ENCODE data around the gene ZNF672.
"Not testable (repeated sequence)": the region's sequence is repeated elsewhere in the genome, so short reads cannot be mapped to it uniquely, and the experiment has no call there.

ZNF672 gene

DNA sequence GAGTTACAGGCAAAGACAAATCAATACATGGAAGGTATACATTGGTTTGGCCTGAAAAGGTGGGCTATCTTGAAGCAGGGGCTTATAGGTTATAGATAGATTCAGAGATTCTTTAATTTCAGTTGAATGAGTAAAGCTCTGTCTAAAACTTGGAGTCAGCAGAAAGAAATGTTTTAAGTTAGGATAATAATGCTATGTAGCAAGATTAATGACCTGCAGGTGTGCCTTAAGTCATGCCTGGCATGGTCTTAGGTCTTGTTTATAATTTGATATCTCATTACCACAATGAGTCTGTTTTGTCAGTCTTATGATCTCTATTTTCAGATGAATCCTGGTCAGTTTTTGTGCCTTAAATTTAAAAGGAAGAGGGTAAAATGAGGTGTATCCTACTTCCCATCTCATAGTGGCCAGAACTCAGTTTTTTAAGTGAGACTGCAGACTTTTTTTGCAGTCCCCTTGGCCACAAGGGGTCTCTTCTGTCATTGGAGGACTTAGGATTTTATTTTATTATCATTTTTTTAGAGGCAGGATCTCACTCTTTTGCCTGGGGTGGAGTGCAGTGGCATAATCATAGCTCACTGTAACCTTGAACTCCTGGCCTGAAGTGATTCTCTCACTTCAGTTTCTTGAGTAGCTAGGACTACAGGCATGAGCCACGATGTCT, 46.7 kb downstream of the ZNF672 start:
- TF ChIP-seq, protein P1, sequence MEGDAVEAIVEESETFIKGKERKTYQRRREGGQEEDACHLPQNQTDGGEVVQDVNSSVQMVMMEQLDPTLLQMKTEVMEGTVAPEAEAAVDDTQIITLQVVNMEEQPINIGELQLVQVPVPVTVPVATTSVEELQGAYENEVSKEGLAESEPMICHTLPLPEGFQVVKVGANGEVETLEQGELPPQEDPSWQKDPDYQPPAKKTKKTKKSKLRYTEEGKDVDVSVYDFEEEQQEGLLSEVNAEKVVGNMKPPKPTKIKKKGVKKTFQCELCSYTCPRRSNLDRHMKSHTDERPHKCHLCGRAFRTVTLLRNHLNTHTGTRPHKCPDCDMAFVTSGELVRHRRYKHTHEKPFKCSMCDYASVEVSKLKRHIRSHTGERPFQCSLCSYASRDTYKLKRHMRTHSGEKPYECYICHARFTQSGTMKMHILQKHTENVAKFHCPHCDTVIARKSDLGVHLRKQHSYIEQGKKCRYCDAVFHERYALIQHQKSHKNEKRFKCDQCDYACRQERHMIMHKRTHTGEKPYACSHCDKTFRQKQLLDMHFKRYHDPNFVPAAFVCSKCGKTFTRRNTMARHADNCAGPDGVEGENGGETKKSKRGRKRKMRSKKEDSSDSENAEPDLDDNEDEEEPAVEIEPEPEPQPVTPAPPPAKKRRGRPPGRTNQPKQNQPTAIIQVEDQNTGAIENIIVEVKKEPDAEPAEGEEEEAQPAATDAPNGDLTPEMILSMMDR (IDR thresholded peaks at IDR 0.05; ENCODE audit: low read depth, low read length) = 0 out of 2 replicates have a peak, but pooled peaks have one; percentile 21
- Histone ChIP-seq H3K9me3 (no peaks in the 10 kb centered on the region), H3K27me3 (no peaks in the 10 kb centered on the region), H3K4me3 (ENCODE audit: low read depth, low read length) (no peak overlapping the region), H3K4me1 (peaks cover 13% of the 10 kb centered on the region), H3K36me3 (no peaks in the 10 kb centered on the region)
- DNase-seq = no peak

DNA sequence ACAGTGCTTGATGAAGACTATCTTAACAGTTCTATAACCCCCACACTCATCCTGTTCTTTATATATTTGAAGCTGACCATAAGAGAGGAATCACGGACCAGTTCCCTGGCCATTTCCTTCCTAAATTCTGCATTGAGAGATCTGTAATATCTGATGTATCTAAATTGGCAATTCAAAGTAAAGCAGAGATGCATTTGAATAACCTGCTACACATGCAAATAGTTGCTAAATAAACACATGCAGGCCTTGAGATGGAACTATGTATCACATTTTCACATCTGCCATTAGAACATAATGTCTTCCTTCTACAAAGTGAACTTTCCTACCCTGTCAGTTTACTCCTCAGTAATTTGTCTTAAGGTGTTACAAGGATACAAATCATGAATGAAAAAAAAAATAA, 47.6 kb downstream of the ZNF672 start:
- Histone ChIP-seq H3K9me3 (no peaks in the 10 kb centered on the region), H3K27me3 (no peaks in the 10 kb centered on the region), H3K4me3 (ENCODE audit: low read depth, low read length) (no peak overlapping the region), H3K4me1 (peaks cover 13% of the 10 kb centered on the region), H3K36me3 (no peaks in the 10 kb centered on the region)
- DNase-seq = no peak
- TF ChIP-seq, protein P1 (IDR thresholded peaks at IDR 0.05; ENCODE audit: low read depth, low read length) = no peak

DNA sequence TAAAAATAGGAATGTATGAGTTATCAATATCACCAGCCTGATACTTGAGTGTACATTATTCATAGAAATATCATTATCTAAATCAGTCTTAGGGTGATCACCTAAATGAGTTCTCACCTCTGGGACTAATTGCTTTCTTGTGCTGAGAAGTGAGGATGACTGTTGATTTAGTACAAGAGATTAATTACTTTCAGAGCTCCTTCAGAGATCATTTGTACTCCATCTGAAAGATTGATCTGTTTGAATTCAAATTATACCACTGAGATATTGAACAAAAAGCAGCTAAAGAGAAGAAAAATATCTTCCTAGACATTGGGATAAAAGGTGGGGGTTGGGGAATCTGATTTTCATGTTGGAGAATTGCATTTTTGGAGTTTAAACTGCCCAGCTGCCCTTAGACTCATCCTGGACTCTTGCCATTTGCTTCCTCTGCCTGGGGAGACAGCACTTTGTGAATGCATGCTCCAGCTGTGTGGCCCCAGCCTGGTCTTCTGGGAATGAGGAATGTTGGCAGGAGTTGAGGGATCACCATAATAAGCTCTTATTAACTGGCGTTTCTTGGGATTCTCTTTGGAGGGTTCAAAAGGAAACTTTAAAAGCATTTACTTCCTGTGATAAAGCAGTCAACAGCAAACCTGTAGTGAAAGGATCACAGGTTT, 48.3 kb downstream of the ZNF672 start:
- Histone ChIP-seq H3K9me3 (no peaks in the 10 kb centered on the region), H3K27me3 (no peaks in the 10 kb centered on the region), H3K4me3 (ENCODE audit: low read depth, low read length) (no peak overlapping the region), H3K4me1 (peaks cover 10% of the 10 kb centered on the region), H3K36me3 (no peaks in the 10 kb centered on the region)
- DNase-seq = no peak
- TF ChIP-seq, protein P1 (IDR thresholded peaks at IDR 0.05; ENCODE audit: low read depth, low read length) = no peak

DNA sequence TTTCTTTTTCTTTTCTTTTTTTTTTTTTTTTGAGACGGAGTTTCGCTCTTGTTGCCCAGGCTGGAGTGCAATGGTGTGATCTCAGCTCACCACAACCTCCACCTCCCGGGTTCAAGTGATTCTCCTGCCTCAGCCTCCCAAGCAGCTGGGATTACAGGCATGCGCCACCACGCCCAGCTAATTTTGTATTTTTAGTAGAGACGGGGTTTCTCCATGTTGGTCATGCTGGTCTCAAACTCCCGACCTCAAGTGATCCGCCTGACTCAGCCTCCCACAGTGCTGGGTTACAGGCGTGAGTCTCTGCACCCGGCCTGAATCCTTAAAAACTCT, 51.9 kb downstream of the ZNF672 start:
- not testable (repeated sequence) for H3K4me1 ChIP-seq; H3K27me3 ChIP-seq; DNase-seq; H3K4me3 ChIP-seq (ENCODE audit: low read depth, low read length); H3K9me3 ChIP-seq; H3K36me3 ChIP-seq

DNA sequence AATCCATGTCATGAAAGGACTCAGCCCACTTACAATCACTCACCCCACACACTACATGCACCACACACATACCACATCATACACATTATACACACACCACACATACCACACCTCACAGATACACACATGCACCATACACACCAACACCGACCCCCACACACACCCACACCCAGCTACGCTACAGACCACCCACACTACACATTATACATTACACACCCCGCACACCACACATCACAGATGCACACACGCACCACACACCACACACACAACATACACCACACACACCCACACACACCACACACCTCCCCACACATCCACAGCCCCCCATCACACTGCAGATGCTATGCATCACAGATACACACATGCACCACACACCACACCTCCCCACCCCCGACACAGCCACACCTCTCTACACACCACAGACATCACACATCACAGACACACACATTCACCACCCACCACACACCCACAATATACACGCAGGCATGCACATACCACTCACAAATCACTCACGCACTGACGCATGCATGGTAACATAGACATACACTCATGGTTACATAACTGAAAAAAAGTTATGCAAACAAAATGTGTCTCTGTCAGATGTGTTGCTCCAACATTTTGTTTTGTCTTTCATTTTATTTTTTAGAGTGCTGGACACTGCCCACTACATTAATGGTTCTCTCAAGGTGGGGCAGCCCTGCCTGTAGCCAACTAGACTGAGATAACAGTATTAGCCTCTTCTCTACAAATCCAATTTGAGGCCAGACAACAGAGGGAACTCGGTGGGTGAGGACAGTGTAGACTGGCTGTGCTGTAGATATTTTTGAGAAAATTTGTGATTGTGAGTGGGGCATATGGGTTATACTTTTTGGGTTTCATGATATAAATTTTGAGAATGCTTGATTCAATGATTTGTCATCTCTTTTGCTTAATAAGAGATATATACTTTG, 52.8 kb downstream of the ZNF672 start:
- TF ChIP-seq, protein P1 (IDR thresholded peaks at IDR 0.05; ENCODE audit: low read depth, low read length) = no peak
- Histone ChIP-seq H3K4me1 (no peaks in the 10 kb centered on the region), H3K4me3 (ENCODE audit: low read depth, low read length) (no peak overlapping the region), H3K9me3 (no peaks in the 10 kb centered on the region), H3K36me3 (no peaks in the 10 kb centered on the region), H3K27me3 (no peaks in the 10 kb centered on the region)
- DNase-seq = no peak

DNA sequence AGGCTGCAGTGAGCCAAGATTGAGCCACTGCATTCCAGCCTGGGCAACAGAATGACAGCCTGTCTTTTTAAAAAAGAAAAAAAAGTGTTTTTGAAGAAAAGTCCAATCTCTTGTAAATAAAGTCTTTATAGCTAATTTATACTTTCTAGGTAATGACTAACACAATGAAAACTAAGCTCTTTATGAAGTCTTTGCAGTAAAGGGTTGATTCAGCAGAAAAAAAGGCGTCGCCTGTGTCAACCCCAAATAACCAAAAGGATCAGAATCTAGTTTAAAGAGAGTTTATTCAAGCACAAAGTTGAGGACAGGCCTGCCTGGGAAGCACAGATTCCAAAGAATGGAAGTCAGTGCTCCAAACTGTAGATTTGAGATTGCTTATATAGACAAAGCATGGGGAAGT, 53.7 kb downstream of the ZNF672 start:
- no peaks in the 10 kb centered on the region for H3K9me3 ChIP-seq
- H3K36me3 ChIP-seq = no peaks in the 10 kb centered on the region
- no peaks in the 10 kb centered on the region for H3K27me3 ChIP-seq
- DNase-seq = no peak
- no peak overlapping the region for H3K4me3 ChIP-seq (ENCODE audit: low read depth, low read length)
- no peaks in the 10 kb centered on the region for H3K4me1 ChIP-seq
- TF ChIP-seq, protein P1 (IDR thresholded peaks at IDR 0.05; ENCODE audit: low read depth, low read length) = no peak

All from BE2C (cell line).